BE2C (cell line): ENCODE data around the gene CYP2A7. TPM values are rescaled to one million over a fixed set of nuclear protein-coding genes. Genes with fewer than 3 reads are reported as not detected.
"Not testable (repeated sequence)": the region's sequence is repeated elsewhere in the genome, so short reads cannot be mapped to it uniquely, and the experiment has no call there.

ENCODE experiments used
- DNase-seq: peaks from one replicate; pipeline ENCODE4 v3.0.0-alpha.2; 2020
- H3K27me3 ChIP-seq: fragments of 250-450 bp; sonication (Bioruptor Pico); 2 replicates; pipeline ENCODE4 v1.5.1; 2020; ENCODE audit warnings: mild to moderate bottlenecking
- H3K36me3 ChIP-seq: fragments of 250-450 bp; sonication (Bioruptor Pico); 2 replicates; pipeline ENCODE4 v1.5.1; 2020; ENCODE audit warnings: mild to moderate bottlenecking
- H3K4me1 ChIP-seq: fragments of 250-450 bp; sonication (Bioruptor Pico); 2 replicates; pipeline ENCODE4 v1.5.1; 2020
- H3K4me3 ChIP-seq: 2 replicates; pipeline ENCODE4 v1.5.1; 2011; ENCODE audit warnings: low read depth, low read length
- H3K9me3 ChIP-seq: fragments of 250-450 bp; sonication (Bioruptor Pico); 2 replicates; pipeline ENCODE4 v1.5.1; 2020
- CTCF ChIP-seq: IDR thresholded peaks from 2 replicates; pipeline ENCODE4 v1.5.1; 2012; ENCODE audit warnings: mild to moderate bottlenecking, low read depth, low read length
- polyA plus RNA-seq: library from polyadenylated mRNA; unstranded; fragments of >200 nt; gene quantifications from one replicate; pipeline ENCODE4 v1.2.1, GENCODE V29; 2012; ENCODE audit warnings: low read depth, missing spikeins; ENCODE audit not compliant: insufficient read length, insufficient read depth

The CYP2A7 gene
- not detected for polyA plus RNA-seq

GRCh38 chr19:40882062-40882461, at the start of gene CYP2A7:
Gene CYP2A7, minus strand, starts transcription at chr19:40882231. Its CDS starts 21 bp downstream, at chr19:40882210.
- not testable (repeated sequence) for H3K9me3 ChIP-seq, H3K4me1 ChIP-seq, H3K27me3 ChIP-seq, H3K4me3 ChIP-seq, H3K36me3 ChIP-seq, DNase-seq

GRCh38 chr19:40930799-40931198, 48.8 kb upstream of the CYP2A7 start:
- H3K9me3 ChIP-seq, DNase-seq, H3K36me3 ChIP-seq, H3K4me1 ChIP-seq, H3K4me3 ChIP-seq: not testable (repeated sequence)
- peaks cover 15% of the 10 kb centered on the region; the same call in 1 of the 2 replicates for H3K27me3 ChIP-seq

- DNase-seq, H3K4me1 ChIP-seq, H3K9me3 ChIP-seq, H3K36me3 ChIP-seq, H3K4me3 ChIP-seq: not testable (repeated sequence)
- peaks cover 18% of the 10 kb centered on the region; the same call in 1 of the 2 replicates for H3K27me3 ChIP-seq
Measured at GRCh38 chr19:40929942-40930341, 47.9 kb upstream of the CYP2A7 start.

GRCh38 chr19:40928850-40929249, 46.8 kb upstream of the CYP2A7 start:
- no peaks in the 10 kb centered on the region for H3K9me3 ChIP-seq
- peaks cover 26% of the 10 kb centered on the region; the same call in 1 of the 2 replicates for H3K27me3 ChIP-seq

GRCh38 chr19:40927567-40927966, 45.5 kb upstream of the CYP2A7 start:
- H3K4me3 ChIP-seq = no peak overlapping the region
- no peak for DNase-seq
- no peaks in the 10 kb centered on the region for H3K36me3 ChIP-seq
- no peaks in the 10 kb centered on the region for H3K4me1 ChIP-seq
- TF ChIP-seq CTCF = no peak
- H3K27me3 ChIP-seq = peaks cover 29% of the 10 kb centered on the region; the same call in 1 of the 2 replicates
- H3K9me3 ChIP-seq = no peaks in the 10 kb centered on the region

More at GRCh38 chr19:40928850-40929249, 46.8 kb upstream of the CYP2A7 start:
- no peak for DNase-seq
- no peaks in the 10 kb centered on the region for H3K36me3 ChIP-seq
- no peaks in the 10 kb centered on the region for H3K4me1 ChIP-seq
- no peak for TF ChIP-seq CTCF
- no peak overlapping the region for H3K4me3 ChIP-seq

GRCh38 chr19:40926276-40926675, 44.2 kb upstream of the CYP2A7 start:
- H3K4me1 ChIP-seq, H3K9me3 ChIP-seq: not testable (repeated sequence)

GRCh38 chr19:40923934-40924391, 41.9 kb upstream of the CYP2A7 start:
- no peaks in the 10 kb centered on the region for H3K36me3 ChIP-seq
- no peaks in the 10 kb centered on the region for H3K9me3 ChIP-seq
- TF ChIP-seq CTCF = no peak
- peaks cover 29% of the 10 kb centered on the region; the same call in 1 of the 2 replicates for H3K27me3 ChIP-seq
- no peak overlapping the region for H3K4me3 ChIP-seq
- no peaks in the 10 kb centered on the region for H3K4me1 ChIP-seq
- DNase-seq = no peak

More at GRCh38 chr19:40926276-40926675, 44.2 kb upstream of the CYP2A7 start:
- DNase-seq, H3K36me3 ChIP-seq, H3K4me3 ChIP-seq: not testable (repeated sequence)
- peaks cover 29% of the 10 kb centered on the region; the same call in 1 of the 2 replicates for H3K27me3 ChIP-seq

GRCh38 chr19:40922237-40923160, 40.5 kb upstream of the CYP2A7 start:
- not testable (repeated sequence) for H3K36me3 ChIP-seq, H3K9me3 ChIP-seq, DNase-seq, H3K4me3 ChIP-seq, H3K4me1 ChIP-seq
- H3K27me3 ChIP-seq = peaks cover 27% of the 10 kb centered on the region; the same call in 1 of the 2 replicates
